DOHH2 (cell line): ENCODE results near the gene PTPN12.

Source experiments
- H3F3A ChIP-seq: fragments of 200-600 bp; sonication (generic), shearing (Covaris generic); 2 replicates; pipeline ENCODE4 v1.6.0; 2016; ENCODE audit warnings: antibody characterized with exemption, mild to moderate bottlenecking; ENCODE audit not compliant: control insufficient read depth, insufficient read depth
- H3K27ac ChIP-seq: fragments of 200-600 bp; sonication (generic); 2 replicates; pipeline ENCODE4 v1.5.1; 2014; ENCODE audit warnings: low read depth, mild to moderate bottlenecking, low read length, moderate library complexity
- H3K27me3 ChIP-seq: fragments of 200-600 bp; sonication (generic); 2 replicates; pipeline ENCODE4 v1.6.1; 2014; ENCODE audit warnings: mild to moderate bottlenecking, low read length, mixed read lengths; ENCODE audit not compliant: control insufficient read depth
- H3K36me3 ChIP-seq: fragments of 200-600 bp; sonication (generic); 2 replicates; pipeline ENCODE4 v1.6.1; 2014; ENCODE audit warnings: mild to moderate bottlenecking, low read length, moderate library complexity, mixed read lengths; ENCODE audit not compliant: control insufficient read depth
- H3K4me1 ChIP-seq: fragments of 200-600 bp; sonication (generic); 2 replicates; pipeline ENCODE4 v1.6.1; 2014; ENCODE audit warnings: mild to moderate bottlenecking, low read length, mixed read lengths; ENCODE audit not compliant: control insufficient read depth
- H3K4me2 ChIP-seq: fragments of 200-600 bp; sonication (generic); 2 replicates; pipeline ENCODE4 v1.6.0; 2014; ENCODE audit warnings: mild to moderate bottlenecking, low read length, moderate library complexity
- H3K4me3 ChIP-seq: fragments of 200-600 bp; sonication (generic); 2 replicates; pipeline ENCODE4 v1.5.1; 2014; ENCODE audit warnings: mild to moderate bottlenecking, low read length, mixed read lengths
- H3K79me2 ChIP-seq: fragments of 200-600 bp; sonication (generic); 2 replicates; pipeline ENCODE4 v1.6.1; 2014; ENCODE audit warnings: mild to moderate bottlenecking, low read length, mixed read lengths; ENCODE audit not compliant: control insufficient read depth
- H3K9me2 ChIP-seq: fragments of 200-600 bp; sonication (generic); replicated peaks from 2 replicates; pipeline ENCODE4 v1.6.1; 2014; ENCODE audit warnings: mild to moderate bottlenecking, low read length, mixed read lengths; ENCODE audit not compliant: control insufficient read depth
- H3K9me3 ChIP-seq: fragments of 200-600 bp; sonication (generic); 2 replicates; pipeline ENCODE4 v1.6.1; 2014; ENCODE audit warnings: antibody characterized with exemption, low read length, mixed read lengths; ENCODE audit not compliant: control insufficient read depth, insufficient read depth
- H4K20me1 ChIP-seq: fragments of 200-600 bp; sonication (generic); 2 replicates; pipeline ENCODE4 v1.6.0; 2014; ENCODE audit warnings: low read depth, mild to moderate bottlenecking, antibody characterized with exemption, low read length, moderate library complexity; ENCODE audit not compliant: control insufficient read depth, insufficient read depth
- EZH2phosphoT487 ChIP-seq: fragments of 200-600 bp; sonication (generic); IDR thresholded peaks from 2 replicates; pipeline ENCODE4 v1.6.1; 2017; ENCODE audit warnings: borderline replicate concordance, mild to moderate bottlenecking, antibody characterized with exemption, low read length, moderate library complexity, mixed read lengths
- TF ChIP-seq, protein P1 (sequence below): fragments of 200-600 bp; sonication (generic); IDR thresholded peaks from one replicate; pipeline ENCODE4 v1.5.1; 2014; ENCODE audit warnings: antibody characterized with exemption, mild to moderate bottlenecking, low read depth, low read length; ENCODE audit not compliant: poor library complexity, severe bottlenecking

Gene PTPN12

GRCh38 chr7:77548206-77548605, 11.1 kb downstream of the PTPN12 start:
- no peaks in the 10 kb centered on the region for H3K9me3 ChIP-seq
- no peak overlapping the region for H3K4me3 ChIP-seq
- H3K27ac ChIP-seq = no peak overlapping the region
- H4K20me1 ChIP-seq = no peaks in the 10 kb centered on the region
- no peaks in the 10 kb centered on the region for H3K4me1 ChIP-seq
- TF ChIP-seq EZH2phosphoT487 = no peak
- TF ChIP-seq, protein P1, sequence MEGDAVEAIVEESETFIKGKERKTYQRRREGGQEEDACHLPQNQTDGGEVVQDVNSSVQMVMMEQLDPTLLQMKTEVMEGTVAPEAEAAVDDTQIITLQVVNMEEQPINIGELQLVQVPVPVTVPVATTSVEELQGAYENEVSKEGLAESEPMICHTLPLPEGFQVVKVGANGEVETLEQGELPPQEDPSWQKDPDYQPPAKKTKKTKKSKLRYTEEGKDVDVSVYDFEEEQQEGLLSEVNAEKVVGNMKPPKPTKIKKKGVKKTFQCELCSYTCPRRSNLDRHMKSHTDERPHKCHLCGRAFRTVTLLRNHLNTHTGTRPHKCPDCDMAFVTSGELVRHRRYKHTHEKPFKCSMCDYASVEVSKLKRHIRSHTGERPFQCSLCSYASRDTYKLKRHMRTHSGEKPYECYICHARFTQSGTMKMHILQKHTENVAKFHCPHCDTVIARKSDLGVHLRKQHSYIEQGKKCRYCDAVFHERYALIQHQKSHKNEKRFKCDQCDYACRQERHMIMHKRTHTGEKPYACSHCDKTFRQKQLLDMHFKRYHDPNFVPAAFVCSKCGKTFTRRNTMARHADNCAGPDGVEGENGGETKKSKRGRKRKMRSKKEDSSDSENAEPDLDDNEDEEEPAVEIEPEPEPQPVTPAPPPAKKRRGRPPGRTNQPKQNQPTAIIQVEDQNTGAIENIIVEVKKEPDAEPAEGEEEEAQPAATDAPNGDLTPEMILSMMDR = no peak
- H3K9me2 ChIP-seq = no peaks in the 10 kb centered on the region
- no peaks in the 10 kb centered on the region for H3K79me2 ChIP-seq
- H3K36me3 ChIP-seq = no peaks in the 10 kb centered on the region
- no peak overlapping the region for H3K4me2 ChIP-seq
- no peaks in the 10 kb centered on the region for H3F3A ChIP-seq
- H3K27me3 ChIP-seq = no peaks in the 10 kb centered on the region

DNA sequence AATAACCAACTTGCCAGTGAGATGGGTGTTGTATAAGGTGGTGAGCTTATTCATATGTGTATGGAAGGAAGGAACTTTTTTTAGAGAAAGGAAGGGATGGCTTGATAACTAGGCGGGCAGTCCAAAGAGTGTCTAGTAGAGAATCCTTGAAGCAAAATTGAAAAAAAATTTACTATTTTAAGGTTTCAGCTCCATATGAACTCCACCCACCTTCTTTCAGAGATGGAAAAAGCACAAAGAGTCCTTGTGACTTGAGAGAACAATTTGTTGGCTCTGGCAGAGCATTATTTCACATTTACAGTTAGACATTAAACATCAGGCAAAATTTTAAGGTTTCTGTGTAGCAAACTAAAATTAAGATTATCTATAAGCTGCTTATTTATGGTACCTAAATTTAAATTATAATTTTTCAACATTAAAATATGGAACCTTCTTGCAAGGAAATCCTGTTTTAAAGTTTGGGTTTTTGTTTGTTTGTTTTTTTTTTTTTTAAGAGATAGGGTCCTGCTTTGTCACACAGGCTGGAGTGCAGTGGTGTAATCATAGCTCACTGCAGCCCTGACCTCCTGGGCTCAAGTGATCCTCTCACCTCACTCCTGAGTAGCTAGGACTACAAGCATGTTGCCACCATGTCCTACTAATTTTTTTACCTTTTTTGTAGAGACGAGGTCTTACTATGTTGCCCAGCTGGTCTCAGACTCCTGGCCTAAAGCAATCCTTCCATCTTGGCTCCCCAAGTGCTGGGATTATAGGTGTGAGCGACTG, 12.2 kb downstream of the PTPN12 start:
- Histone ChIP-seq H3K79me2 (no peaks in the 10 kb centered on the region), H3K4me3 (no peak overlapping the region), H3K36me3 (no peaks in the 10 kb centered on the region), H4K20me1 (no peaks in the 10 kb centered on the region), H3F3A (no peaks in the 10 kb centered on the region), H3K9me2 (no peaks in the 10 kb centered on the region), H3K9me3 (no peaks in the 10 kb centered on the region), H3K4me2 (no peak overlapping the region), H3K27ac (no peak overlapping the region), H3K4me1 (no peaks in the 10 kb centered on the region), H3K27me3 (no peaks in the 10 kb centered on the region)
- TF ChIP-seq, protein P1 = no peak
- no peak for TF ChIP-seq EZH2phosphoT487

DNA sequence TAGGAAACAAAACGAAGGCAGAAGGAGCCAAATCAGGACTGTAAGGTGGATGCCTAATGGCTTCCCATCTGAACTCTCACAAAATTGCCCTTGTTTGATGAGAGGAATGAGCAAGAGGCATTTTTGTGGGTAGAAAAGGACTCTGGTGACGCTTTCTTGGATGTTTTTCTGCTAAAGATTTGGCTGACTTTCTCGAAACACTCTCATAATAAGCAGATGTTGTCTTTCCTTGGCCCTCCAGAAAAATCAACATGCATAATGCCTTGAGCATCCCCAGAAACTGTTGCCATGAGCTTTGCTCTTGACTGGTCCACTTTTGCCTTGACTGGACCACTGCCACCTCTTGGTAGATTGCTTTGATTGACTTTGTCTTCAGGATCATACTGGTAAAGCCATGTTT, 13.5 kb downstream of the PTPN12 start:
- Histone ChIP-seq H3K79me2 (no peaks in the 10 kb centered on the region), H3K27ac (no peak overlapping the region), H4K20me1 (no peaks in the 10 kb centered on the region), H3K4me2 (no peak overlapping the region), H3K36me3 (no peaks in the 10 kb centered on the region), H3K4me1 (no peaks in the 10 kb centered on the region), H3K27me3 (no peaks in the 10 kb centered on the region), H3K9me3 (no peaks in the 10 kb centered on the region), H3F3A (no peaks in the 10 kb centered on the region), H3K9me2 (no peaks in the 10 kb centered on the region), H3K4me3 (no peak overlapping the region)
- TF ChIP-seq, protein P1 = no peak
